Measurements from ENCODE around the gene RPL5. TPM values are rescaled to one million over a fixed set of nuclear protein-coding genes. Genes with fewer than 3 reads are reported as not detected.

RPL5 gene
- total RNA-seq, 2 experiments from 2014 or later: 1,530 to 1,539 TPM

- peak overlapping the region; percentile 56 for H3K27ac Mint-ChIP-seq
- no peaks in the 10 kb centered on the region for H3K9me3 Mint-ChIP-seq
- DNase-seq: no peak
- H3K4me1 Mint-ChIP-seq (ENCODE audit: low read depth): peaks cover 35% of the 10 kb centered on the region
- H3K27me3 Mint-ChIP-seq: no peaks in the 10 kb centered on the region
- CTCF ChIA-PET: interaction anchor here (0.5 to 2.7 kb wide), 6 partner anchors 11 to 715 kb away, joined by 3 to 17 read pairs (median 4); partner anchors contain the start of gene RPL5
- peaks cover 66% of the 10 kb centered on the region for H3K36me3 Mint-ChIP-seq
- no peak overlapping the region for H3K4me3 Mint-ChIP-seq
- intact Hi-C loops (cut with micrococcal nuclease): no loop called here
- POLR2A ChIA-PET: interaction anchor here (1.2 to 2.0 kb wide), 2 partner anchors 8 to 10 kb away, joined by 5 to 8 read pairs; partner anchors contain the start of gene RPL5
These were observed 10.5 kb downstream of the RPL5 start for GRCh38 chr1:92842082-92843045.

- no peaks in the 10 kb centered on the region for H3K27me3 Mint-ChIP-seq
- H3K36me3 Mint-ChIP-seq: peaks cover 59% of the 10 kb centered on the region
- no peaks in the 10 kb centered on the region for H3K9me3 Mint-ChIP-seq
- intact Hi-C loops (cut with micrococcal nuclease): no loop called here
- POLR2A ChIA-PET: interaction anchor here (1.2 to 2.0 kb wide), 2 partner anchors 9 to 11 kb away, joined by 5 to 8 read pairs; partner anchors contain the start of gene RPL5
- H3K27ac Mint-ChIP-seq: peak overlapping the region; percentile 56
- DNase-seq: no peak
- CTCF ChIA-PET: interaction anchor here (0.6 to 2.7 kb wide), 4 partner anchors 11 to 716 kb away, joined by 3 to 17 read pairs (median 4); partner anchors contain the start of gene RPL5
- no peak overlapping the region for H3K4me3 Mint-ChIP-seq
- H3K4me1 Mint-ChIP-seq (ENCODE audit: low read depth): peaks cover 28% of the 10 kb centered on the region
These were observed 11.2 kb downstream of the RPL5 start for GRCh38 chr1:92843046-92843423.

- no peaks in the 10 kb centered on the region for H3K27me3 Mint-ChIP-seq
- no peak overlapping the region for H3K4me3 Mint-ChIP-seq
- peak overlapping the region; percentile 28 for H3K27ac Mint-ChIP-seq
- CTCF ChIA-PET: interaction anchor here (1.1 to 2.7 kb wide), 3 partner anchors 12 to 25 kb away, joined by 3 to 17 read pairs (median 6); partner anchors contain the start of gene RPL5
- H3K9me3 Mint-ChIP-seq: no peaks in the 10 kb centered on the region
- no peak for DNase-seq
- H3K36me3 Mint-ChIP-seq: peaks cover 53% of the 10 kb centered on the region
- peaks cover 22% of the 10 kb centered on the region for H3K4me1 Mint-ChIP-seq (ENCODE audit: low read depth)
- POLR2A ChIA-PET: interaction anchor here (1.2 to 2.0 kb wide), 2 partner anchors 9 to 11 kb away, joined by 5 to 8 read pairs; partner anchors contain the start of gene RPL5
- intact Hi-C loops (cut with micrococcal nuclease): no loop called here
These were observed 11.9 kb downstream of the RPL5 start for GRCh38 chr1:92843429-92844352.

- DNase-seq: no peak
- POLR2A ChIA-PET: no interaction called here
- peaks cover 45% of the 10 kb centered on the region for H3K36me3 Mint-ChIP-seq
- H3K4me1 Mint-ChIP-seq (ENCODE audit: low read depth): peaks cover 15% of the 10 kb centered on the region
- H3K4me3 Mint-ChIP-seq: no peak overlapping the region
- no peak overlapping the region for H3K27ac Mint-ChIP-seq
- H3K9me3 Mint-ChIP-seq: no peaks in the 10 kb centered on the region
- intact Hi-C loops (cut with micrococcal nuclease): no loop called here
- CTCF ChIA-PET: interaction anchor here (0.6 kb wide), 1 partner anchor 1286 kb away, joined by 3 read pairs; no protein-coding TSS in a partner anchor
- no peaks in the 10 kb centered on the region for H3K27me3 Mint-ChIP-seq
These were observed 12.6 kb downstream of the RPL5 start for GRCh38 chr1:92844439-92844838.

- H3K4me3 Mint-ChIP-seq: no peak overlapping the region
- H3K4me1 Mint-ChIP-seq (ENCODE audit: low read depth): peaks cover 3% of the 10 kb centered on the region
- H3K9me3 Mint-ChIP-seq: no peaks in the 10 kb centered on the region
- CTCF ChIA-PET: no interaction called here
- H3K27me3 Mint-ChIP-seq: no peaks in the 10 kb centered on the region
- no peak overlapping the region for H3K27ac Mint-ChIP-seq
- DNase-seq: no peak
- intact Hi-C loops (cut with micrococcal nuclease): no loop called here
- H3K36me3 Mint-ChIP-seq: peaks cover 31% of the 10 kb centered on the region
- POLR2A ChIA-PET: no interaction called here
These were observed 14.1 kb downstream of the RPL5 start for GRCh38 chr1:92845908-92846307.

- no peak overlapping the region for H3K27ac Mint-ChIP-seq
- POLR2A ChIA-PET: interaction anchor here (1.1 to 1.6 kb wide), 2 partner anchors 10 to 16 kb away, joined by 3 to 5 read pairs; partner anchors contain the start of gene RPL5
- CTCF ChIA-PET: interaction anchor here (0.6 to 1.7 kb wide), 4 partner anchors 11 to 146 kb away, joined by 3 to 8 read pairs (median 4); no protein-coding TSS in a partner anchor
- no peaks in the 10 kb centered on the region for H3K9me3 Mint-ChIP-seq
- no peaks in the 10 kb centered on the region for H3K27me3 Mint-ChIP-seq
- intact Hi-C loops (cut with micrococcal nuclease): no loop called here
- no peak for DNase-seq
- no peak overlapping the region for H3K4me3 Mint-ChIP-seq
- peaks cover 16% of the 10 kb centered on the region for H3K36me3 Mint-ChIP-seq
- no peaks in the 10 kb centered on the region for H3K4me1 Mint-ChIP-seq (ENCODE audit: low read depth)
These were observed 16.4 kb downstream of the RPL5 start for GRCh38 chr1:92848201-92848600.

GRCh38 chr1:92850019-92850418, 18.2 kb downstream of the RPL5 start:
- Mint-ChIP-seq H3K27ac (no peak overlapping the region), H3K9me3 (peaks cover under 1% of the 10 kb centered on the region), H3K36me3 (peaks cover 8% of the 10 kb centered on the region), H3K4me1 (ENCODE audit: low read depth) (peaks cover 6% of the 10 kb centered on the region), H3K4me3 (no peak overlapping the region), H3K27me3 (no peaks in the 10 kb centered on the region)
- intact Hi-C loops (cut with micrococcal nuclease): no loop called here
- no peak for DNase-seq
- POLR2A ChIA-PET: interaction anchor here (1.6 kb wide), 1 partner anchor 12 kb away, joined by 3 read pairs; no protein-coding TSS in a partner anchor
- CTCF ChIA-PET: interaction anchor here (0.7 to 2.0 kb wide), 3 partner anchors 8 to 18 kb away, joined by 3 to 7 read pairs (median 7); partner anchors contain the start of gene RPL5

- CTCF ChIA-PET: interaction anchor here (1.2 kb wide), 1 partner anchor 143 kb away, joined by 4 read pairs; no protein-coding TSS in a partner anchor
- Mint-ChIP-seq H3K4me3 (no peak overlapping the region), H3K9me3 (peaks cover 3% of the 10 kb centered on the region), H3K4me1 (ENCODE audit: low read depth) (peaks cover 6% of the 10 kb centered on the region), H3K27ac (no peak overlapping the region), H3K36me3 (peaks cover 8% of the 10 kb centered on the region), H3K27me3 (no peaks in the 10 kb centered on the region)
- intact Hi-C loops (cut with micrococcal nuclease): no loop called here
- no peak for DNase-seq
- POLR2A ChIA-PET: interaction anchor here (1.1 kb wide), 1 partner anchor 110 kb away, joined by 3 read pairs; the partner anchor contains the start of gene DIPK1A
These were observed 19.9 kb downstream of the RPL5 start for GRCh38 chr1:92851729-92852128.

- peaks cover 3% of the 10 kb centered on the region for H3K9me3 Mint-ChIP-seq
- peaks cover 8% of the 10 kb centered on the region for H3K4me1 Mint-ChIP-seq (ENCODE audit: low read depth)
- intact Hi-C loops (cut with micrococcal nuclease): no loop called here
- CTCF ChIA-PET: interaction anchor here (1.0 to 7.6 kb wide), 4 partner anchors 107 to 140 kb away, joined by 3 to 205 read pairs (median 6); partner anchors contain the start of gene DIPK1A
- POLR2A ChIA-PET: interaction anchor here (1.4 kb wide), 1 partner anchor 21 kb away, joined by 3 read pairs; the partner anchor contains the start of gene RPL5
- H3K27ac Mint-ChIP-seq: no peak overlapping the region
- H3K4me3 Mint-ChIP-seq: no peak overlapping the region
- no peaks in the 10 kb centered on the region for H3K27me3 Mint-ChIP-seq
- H3K36me3 Mint-ChIP-seq: peaks cover 10% of the 10 kb centered on the region
- DNase-seq: no peak
These were observed 21.5 kb downstream of the RPL5 start for GRCh38 chr1:92853299-92853698.

- peaks cover 10% of the 10 kb centered on the region for H3K36me3 Mint-ChIP-seq
- intact Hi-C loops (cut with micrococcal nuclease): no loop called here
- no peak overlapping the region for H3K4me3 Mint-ChIP-seq
- POLR2A ChIA-PET: interaction anchor here (1.4 kb wide), 1 partner anchor 22 kb away, joined by 3 read pairs; the partner anchor contains the start of gene RPL5
- peak overlapping the region; percentile 9 for H3K27ac Mint-ChIP-seq
- CTCF ChIA-PET: interaction anchor here (0.5 to 7.6 kb wide), 7 partner anchors 23 to 226 kb away, joined by 3 to 205 read pairs (median 3); no protein-coding TSS in a partner anchor
- no peak for DNase-seq
- no peaks in the 10 kb centered on the region for H3K27me3 Mint-ChIP-seq
- peaks cover 3% of the 10 kb centered on the region for H3K9me3 Mint-ChIP-seq
- H3K4me1 Mint-ChIP-seq (ENCODE audit: low read depth): peaks cover 16% of the 10 kb centered on the region
These were observed 22.4 kb downstream of the RPL5 start for GRCh38 chr1:92854101-92854785.

Data from activated CD4-positive, alpha-beta memory T cell treated with anti-CD3 and anti-CD28 coated beads for 36 hours (primary cell).